ENCODE data around the gene PRB4. TPM values are rescaled to one million over a fixed set of nuclear protein-coding genes. Genes with fewer than 3 reads are reported as not detected.

Gene PRB4
- total and polyA plus RNA-seq, 5 donors = not detected

Other genes with a start within 250 kb of the PRB4 start
- gene TAS2R46, start 248.1 kb downstream of the PRB4 start, total RNA-seq = under 1 TPM in 3 of 4 donors, not detected in 1; 0.26 to 0.71 (median 0.53) TPM
- not detected for gene TAS2R46, start 248.1 kb downstream of the PRB4 start, polyA plus RNA-seq
- not detected for gene TAS2R43, start 218.1 kb downstream of the PRB4 start, total RNA-seq
- not detected for gene TAS2R43, start 218.1 kb downstream of the PRB4 start, polyA plus RNA-seq
- gene TAS2R30, start 175.8 kb downstream of the PRB4 start, total RNA-seq = 1 to 10 TPM in 2 of 4 donors, under 1 TPM in 2; 0.80 to 1.6 (median 1.0) TPM
- 0.25 TPM for gene TAS2R30, start 175.8 kb downstream of the PRB4 start, polyA plus RNA-seq
- 10 to 100 TPM; 13.1 to 18.4 (median 16.3) TPM for gene SMIM10L1, start 139.2 kb downstream of the PRB4 start, total RNA-seq
- gene SMIM10L1, start 139.2 kb downstream of the PRB4 start, polyA plus RNA-seq = 16.2 TPM
- gene TAS2R42, start 123.5 kb downstream of the PRB4 start, total RNA-seq = not detected
- not detected for gene TAS2R42, start 123.5 kb downstream of the PRB4 start, polyA plus RNA-seq
- gene PRB3, start 40.7 kb downstream of the PRB4 start, total RNA-seq = not detected
- not detected for gene PRB3, start 40.7 kb downstream of the PRB4 start, polyA plus RNA-seq
- gene PRB2, start 85.1 kb upstream of the PRB4 start, total RNA-seq = not detected
- not detected for gene PRB2, start 85.1 kb upstream of the PRB4 start, polyA plus RNA-seq